ENCODE data around the gene ARHGEF10L. TPM values are rescaled to one million over a fixed set of nuclear protein-coding genes. Genes with fewer than 3 reads are reported as not detected.

ARHGEF10L gene
- total and polyA plus RNA-seq, 4 donors = 20.7 to 61.0 (median 42.1) TPM

- H3K27me3 ChIP-seq (ENCODE audit: control insufficient read depth, insufficient read depth, low read length) = no peaks in the 10 kb centered on the region
- DNase-seq (ENCODE audit: low read depth in 4 of 6, low spot score in 6 of 6) = peak in 5 of 6 donors; percentile 13 to 94 (median 52)
- no peak overlapping the region for H3K27ac ChIP-seq (ENCODE audit: low read depth, low read length)
- no peaks in the 10 kb centered on the region for H3K36me3 ChIP-seq (ENCODE audit: control insufficient read depth, insufficient read depth, low read length)
- no peak overlapping the region for H3K4me3 ChIP-seq (ENCODE audit: low read depth, low read length)
- peaks cover 16% of the 10 kb centered on the region for H3K4me1 ChIP-seq (ENCODE audit: control insufficient read depth, insufficient read depth, low read length)
- H3K9me3 ChIP-seq (ENCODE audit: control insufficient read depth, insufficient read depth, low read length) = no peaks in the 10 kb centered on the region
- 61% methylated on average over 25 of the region's 25 CpGs for WGBS (ENCODE audit: insufficient coverage)
Measured at GRCh38 chr1:17717594-17718535, 178.4 kb downstream of the ARHGEF10L start.

GRCh38 chr1:17719874-17720273 lies 180.4 kb downstream of the ARHGEF10L start:
- no peaks in the 10 kb centered on the region for H3K9me3 ChIP-seq (ENCODE audit: control insufficient read depth, insufficient read depth, low read length)
- H3K36me3 ChIP-seq (ENCODE audit: control insufficient read depth, insufficient read depth, low read length) = no peaks in the 10 kb centered on the region
- WGBS (ENCODE audit: insufficient coverage) = 93% methylated on average over 3 of the region's 5 CpGs

GRCh38 chr1:17721444-17721843 lies 181.9 kb downstream of the ARHGEF10L start:
- Histone ChIP-seq H3K36me3 (ENCODE audit: control insufficient read depth, insufficient read depth, low read length) (no peaks in the 10 kb centered on the region), H3K4me3 (ENCODE audit: low read depth, low read length) (no peak overlapping the region), H3K27ac (ENCODE audit: low read depth, low read length) (no peak overlapping the region), H3K9me3 (ENCODE audit: control insufficient read depth, insufficient read depth, low read length) (no peaks in the 10 kb centered on the region), H3K27me3 (ENCODE audit: control insufficient read depth, insufficient read depth, low read length) (no peaks in the 10 kb centered on the region), H3K4me1 (ENCODE audit: control insufficient read depth, insufficient read depth, low read length) (peaks cover 12% of the 10 kb centered on the region)
- WGBS (ENCODE audit: insufficient coverage) = no CpG with 5 or more reads among the region's 2 CpGs
- DNase-seq (ENCODE audit: low read depth in 4 of 6, low spot score in 6 of 6) = no peak

More at GRCh38 chr1:17719874-17720273, 180.4 kb downstream of the ARHGEF10L start:
- no peaks in the 10 kb centered on the region for H3K27me3 ChIP-seq (ENCODE audit: control insufficient read depth, insufficient read depth, low read length)
- H3K27ac ChIP-seq (ENCODE audit: low read depth, low read length) = no peak overlapping the region
- peaks cover 12% of the 10 kb centered on the region for H3K4me1 ChIP-seq (ENCODE audit: control insufficient read depth, insufficient read depth, low read length)
- DNase-seq (ENCODE audit: low read depth in 4 of 6, low spot score in 6 of 6) = no peak
- H3K4me3 ChIP-seq (ENCODE audit: low read depth, low read length) = no peak overlapping the region

- no peaks in the 10 kb centered on the region for H3K27me3 ChIP-seq (ENCODE audit: control insufficient read depth, insufficient read depth, low read length)
- DNase-seq (ENCODE audit: low read depth in 4 of 6, low spot score in 6 of 6) = no peak
- 54% methylated on average over 3 of the region's 6 CpGs for WGBS (ENCODE audit: insufficient coverage)
- H3K27ac ChIP-seq (ENCODE audit: low read depth, low read length) = no peak overlapping the region
- no peaks in the 10 kb centered on the region for H3K9me3 ChIP-seq (ENCODE audit: control insufficient read depth, insufficient read depth, low read length)
- no peaks in the 10 kb centered on the region for H3K4me1 ChIP-seq (ENCODE audit: control insufficient read depth, insufficient read depth, low read length)
- H3K4me3 ChIP-seq (ENCODE audit: low read depth, low read length) = no peak overlapping the region
- no peaks in the 10 kb centered on the region for H3K36me3 ChIP-seq (ENCODE audit: control insufficient read depth, insufficient read depth, low read length)
Measured at GRCh38 chr1:17723684-17724083, 184.2 kb downstream of the ARHGEF10L start.

GRCh38 chr1:17724150-17724549 lies 184.7 kb downstream of the ARHGEF10L start:
- Histone ChIP-seq H3K4me3 (ENCODE audit: low read depth, low read length) (no peak overlapping the region), H3K27me3 (ENCODE audit: control insufficient read depth, insufficient read depth, low read length) (no peaks in the 10 kb centered on the region), H3K27ac (ENCODE audit: low read depth, low read length) (no peak overlapping the region), H3K4me1 (ENCODE audit: control insufficient read depth, insufficient read depth, low read length) (no peaks in the 10 kb centered on the region), H3K9me3 (ENCODE audit: control insufficient read depth, insufficient read depth, low read length) (no peaks in the 10 kb centered on the region), H3K36me3 (ENCODE audit: control insufficient read depth, insufficient read depth, low read length) (no peaks in the 10 kb centered on the region)
- no peak for DNase-seq (ENCODE audit: low read depth in 4 of 6, low spot score in 6 of 6)
- no CpG with 5 or more reads among the region's 6 CpGs for WGBS (ENCODE audit: insufficient coverage)

GRCh38 chr1:17725084-17725719 lies 185.7 kb downstream of the ARHGEF10L start:
- Histone ChIP-seq H3K27me3 (ENCODE audit: control insufficient read depth, insufficient read depth, low read length) (no peaks in the 10 kb centered on the region), H3K36me3 (ENCODE audit: control insufficient read depth, insufficient read depth, low read length) (no peaks in the 10 kb centered on the region), H3K4me3 (ENCODE audit: low read depth, low read length) (no peak overlapping the region), H3K4me1 (ENCODE audit: control insufficient read depth, insufficient read depth, low read length) (no peaks in the 10 kb centered on the region), H3K9me3 (ENCODE audit: control insufficient read depth, insufficient read depth, low read length) (no peaks in the 10 kb centered on the region), H3K27ac (ENCODE audit: low read depth, low read length) (no peak overlapping the region)
- 79% methylated on average over 7 of the region's 9 CpGs for WGBS (ENCODE audit: insufficient coverage)
- DNase-seq (ENCODE audit: low read depth in 4 of 6, low spot score in 6 of 6) = no peak

- H3K27ac ChIP-seq (ENCODE audit: low read depth, low read length) = no peak overlapping the region
- DNase-seq (ENCODE audit: low read depth in 4 of 6, low spot score in 6 of 6) = no peak
- H3K9me3 ChIP-seq (ENCODE audit: control insufficient read depth, insufficient read depth, low read length) = no peaks in the 10 kb centered on the region
- H3K27me3 ChIP-seq (ENCODE audit: control insufficient read depth, insufficient read depth, low read length) = no peaks in the 10 kb centered on the region
- H3K4me1 ChIP-seq (ENCODE audit: control insufficient read depth, insufficient read depth, low read length) = no peaks in the 10 kb centered on the region
- 90% methylated on average over 5 of the region's 7 CpGs for WGBS (ENCODE audit: insufficient coverage)
- H3K4me3 ChIP-seq (ENCODE audit: low read depth, low read length) = no peak overlapping the region
- H3K36me3 ChIP-seq (ENCODE audit: control insufficient read depth, insufficient read depth, low read length) = no peaks in the 10 kb centered on the region
Measured at GRCh38 chr1:17725811-17726582, 186.5 kb downstream of the ARHGEF10L start.

- Histone ChIP-seq H3K4me1 (ENCODE audit: control insufficient read depth, insufficient read depth, low read length) (no peaks in the 10 kb centered on the region), H3K27me3 (ENCODE audit: control insufficient read depth, insufficient read depth, low read length) (no peaks in the 10 kb centered on the region), H3K36me3 (ENCODE audit: control insufficient read depth, insufficient read depth, low read length) (no peaks in the 10 kb centered on the region), H3K4me3 (ENCODE audit: low read depth, low read length) (no peak overlapping the region), H3K27ac (ENCODE audit: low read depth, low read length) (no peak overlapping the region), H3K9me3 (ENCODE audit: control insufficient read depth, insufficient read depth, low read length) (no peaks in the 10 kb centered on the region)
- WGBS (ENCODE audit: insufficient coverage) = no CpG with 5 or more reads among the region's 6 CpGs
- DNase-seq (ENCODE audit: low read depth in 4 of 6, low spot score in 6 of 6) = no peak
Measured at GRCh38 chr1:17728123-17728712, 188.7 kb downstream of the ARHGEF10L start.

GRCh38 chr1:17729248-17729647 lies 189.8 kb downstream of the ARHGEF10L start:
- DNase-seq (ENCODE audit: low read depth in 4 of 6, low spot score in 6 of 6) = no peak
- no peak overlapping the region for H3K4me3 ChIP-seq (ENCODE audit: low read depth, low read length)
- peaks cover 8% of the 10 kb centered on the region for H3K4me1 ChIP-seq (ENCODE audit: control insufficient read depth, insufficient read depth, low read length)
- 77% methylated on average over 10 of the region's 12 CpGs for WGBS (ENCODE audit: insufficient coverage)
- no peaks in the 10 kb centered on the region for H3K9me3 ChIP-seq (ENCODE audit: control insufficient read depth, insufficient read depth, low read length)
- no peaks in the 10 kb centered on the region for H3K36me3 ChIP-seq (ENCODE audit: control insufficient read depth, insufficient read depth, low read length)
- no peak overlapping the region for H3K27ac ChIP-seq (ENCODE audit: low read depth, low read length)
- H3K27me3 ChIP-seq (ENCODE audit: control insufficient read depth, insufficient read depth, low read length) = no peaks in the 10 kb centered on the region
